Adrenal gland (tissue), 12 donors: ENCODE results near the gene ABHD18. TPM values are rescaled to one million over a fixed set of nuclear protein-coding genes. Genes with fewer than 3 reads are reported as not detected.

Experiments used
- DNase-seq, 7 donors: peaks; one replicate each; pipeline ENCODE4 v3.0.0-alpha.2; 2019 to 2020
- H3K27ac ChIP-seq, 5 donors: fragments of 200-600 bp; sonication (generic) in 4 of 5; 1 replicate in 3 of 5; 2 replicates in 2 of 5; pipeline versions ENCODE4 v1.5.1 to v1.8.0; 2016 to 2020; ENCODE audit warnings: mild to moderate bottlenecking in 1 of 5
- H3K27me3 ChIP-seq: fragments of 200-600 bp; 2 replicates; pipeline ENCODE4 v1.8.0; 2021
- H3K36me3 ChIP-seq, 2 donors: fragments of 200-600 bp; replicated peaks in 1 of 2; 1 replicate in 1 of 2; 2 replicates in 1 of 2; pipeline versions ENCODE4 v1.5.1 to v1.8.0; 2018 to 2022
- H3K4me1 ChIP-seq, 2 donors: fragments of 200-600 bp; replicated peaks in 1 of 2; 1 replicate in 1 of 2; 2 replicates in 1 of 2; pipeline versions ENCODE4 v1.5.1 to v1.8.0; 2018 to 2021
- H3K4me3 ChIP-seq, 4 donors: fragments of 200-600 bp; sonication (generic) in 3 of 4; one replicate each; pipeline ENCODE4 v1.5.1; 2016 to 2018
- H3K9me3 ChIP-seq, 3 donors: fragments of 200-600 bp; sonication (generic) in 1 of 3; replicated peaks in 1 of 3; 1 replicate in 2 of 3; 2 replicates in 1 of 3; pipeline versions ENCODE4 v1.5.1 to v1.8.0; 2016 to 2021
- CTCF ChIP-seq, 6 experiments: fragments of 450-650 bp in 4 of 6; fragments of 200-600 bp in 2 of 6; sonication (generic) in 1 of 6; IDR thresholded peaks; 1 replicate in 5 of 6; 2 replicates in 1 of 6; pipeline versions ENCODE4 v1.5.1 to v1.8.0; 2016 to 2021; ENCODE audit warnings: antibody characterized with exemption in 6 of 6, mild to moderate bottlenecking in 2 of 6, moderate library complexity in 1 of 6
- POLR2A ChIP-seq, 2 donors: fragments of 450-650 bp; IDR thresholded peaks; one replicate each; pipeline ENCODE4 v1.6.1; 2017; ENCODE audit warnings: antibody characterized with exemption in 2 of 2, mild to moderate bottlenecking in 2 of 2, moderate library complexity in 1 of 2
- WGBS, 4 donors: extraction: QIAGEN DNeasy Blood & Tissue Kit in 2 of 4; methylation state at CpG; one replicate each; pipeline versions ENCODE4 v1.1.5 to v1.1.7; 2013 to 2017; 5-methylcytosine and 5-hydroxymethylcytosine counted together
- intact Hi-C, 2 donors: fragments of 100-400 bp; cut with DNase I; formaldehyde crosslinking; loops; one replicate each; pipeline versions ENCODE4 v1.14.1 to v1.15.0; 2022 to 2023
- polyA plus RNA-seq, 3 donors: library from polyadenylated mRNA; stranded (reverse); fragments of 200-250 nt in 2 of 3; fragments of 350-450 nt in 1 of 3; fragmentation: Illumina TruSeq in 1 of 3; extraction: RNeasy Lipid Tissue Mini Kit (QIAGEN cat#74804) in 1 of 3; gene quantifications; one replicate each; pipeline ENCODE4 v1.2.3, GENCODE V29; 2013 to 2014
- total RNA-seq, 9 donors: library from RNA; depleted of rRNA in 4 of 9; stranded (reverse); fragments of >200 nt in 4 of 9; fragments of 120-200 nt in 1 of 9; fragmentation: NEBNext Ultra II Directional in 1 of 9; extraction: Animal tissue kit (Norgen Biotek cat#: 25700) in 1 of 9; gene quantifications; one replicate each; pipeline versions ENCODE4 v1.1.0 to v1.2.4, GENCODE V29; 2013 to 2023
- donor health status: healthy with polysubstance abuse.
- donor health status: Bipolar disorder and iron deficiency.
- donor health status: DM: yes; HTN: yes; CAD: no.
- donor health status: DM: no; HTN: no; CAD: no.
- donor health status: DM: no; HTN: no; CAD: no.
- donor health status: DM: yes; HTN: yes; CAD: no.

Gene ABHD18
- total and polyA plus RNA-seq, 12 donors: 4.7 to 25.6 (median 9.4) TPM

GRCh38 chr4:128006592-128006991 is 41.4 kb downstream of the ABHD18 start:
- peak in 3 of 7 donors; percentile 16 to 19 (median 19) for DNase-seq
- Histone ChIP-seq H3K4me3 (no peak overlapping the region), H3K27me3 (no peaks in the 10 kb centered on the region), H3K36me3 (no peaks in the 10 kb centered on the region), H3K9me3 (no peaks in the 10 kb centered on the region), H3K27ac (no peak overlapping the region), H3K4me1 (no peaks in the 10 kb centered on the region)
- WGBS, 4 donors: 55 to 72% (median 61%) methylated on average over 5 of the region's 5 CpGs
- no peak for TF ChIP-seq CTCF (IDR thresholded peaks at IDR 0.05)
- TF ChIP-seq POLR2A (IDR thresholded peaks at IDR 0.05): no peak
- intact Hi-C loops: no loop called here

GRCh38 chr4:128009428-128009827 is 44.2 kb downstream of the ABHD18 start:
- Histone ChIP-seq H3K4me3 (no peak overlapping the region), H3K9me3 (no peaks in the 10 kb centered on the region), H3K4me1 (no peaks in the 10 kb centered on the region), H3K27me3 (no peaks in the 10 kb centered on the region), H3K36me3 (no peaks in the 10 kb centered on the region), H3K27ac (no peak overlapping the region)
- intact Hi-C loops: no loop called here
- no peak for TF ChIP-seq POLR2A (IDR thresholded peaks at IDR 0.05)
- no peak for TF ChIP-seq CTCF (IDR thresholded peaks at IDR 0.05)
- 67 to 76% (median 74%) methylated on average over 3 of the region's 3 CpGs for WGBS, 4 donors
- DNase-seq: no peak

- intact Hi-C loops: no loop called here
- TF ChIP-seq CTCF (IDR thresholded peaks at IDR 0.05) (no peak), POLR2A (IDR thresholded peaks at IDR 0.05) (no peak)
- Histone ChIP-seq H3K9me3 (no peaks in the 10 kb centered on the region), H3K4me3 (no peak overlapping the region), H3K4me1 (no peaks in the 10 kb centered on the region), H3K27ac (no peak overlapping the region), H3K36me3 (peaks cover 0 to 29% of the 10 kb centered on the region in 2 donors), H3K27me3 (no peaks in the 10 kb centered on the region)
- no peak for DNase-seq
Measured at GRCh38 chr4:128025319-128025718, 60.1 kb downstream of the ABHD18 start.

GRCh38 chr4:128029907-128030306 is 64.7 kb downstream of the ABHD18 start:
- Histone ChIP-seq H3K9me3 (no peaks in the 10 kb centered on the region), H3K36me3 (peaks cover 0 to 16% of the 10 kb centered on the region in 2 donors), H3K27ac (no peak overlapping the region), H3K4me3 (no peak overlapping the region), H3K4me1 (no peaks in the 10 kb centered on the region), H3K27me3 (no peaks in the 10 kb centered on the region)
- intact Hi-C loops: no loop called here
- 96 to 100% (median 98%) methylated on average over 4 of the region's 4 CpGs for whole genome bisulfite sequencing, 4 donors
- DNase-seq: no peak
- TF ChIP-seq POLR2A (IDR thresholded peaks at IDR 0.05): no peak
- TF ChIP-seq CTCF (IDR thresholded peaks at IDR 0.05): no peak
